ENCODE results near the gene OSBP2.
"Not testable (repeated sequence)": the region's sequence is repeated elsewhere in the genome, so short reads cannot be mapped to it uniquely, and the experiment has no call there.

The OSBP2 gene

GRCh38 chr22:30720263-30720837 lies 25.7 kb downstream of the OSBP2 start:
- no peak for DNase-seq

GRCh38 chr22:30721741-30722140 lies 27.1 kb downstream of the OSBP2 start:
- no peak for DNase-seq

- no peak for DNase-seq
Measured at GRCh38 chr22:30728826-30729225, 34.2 kb downstream of the OSBP2 start.

GRCh38 chr22:30731658-30732057 lies 37.0 kb downstream of the OSBP2 start:
- no peak for DNase-seq

GRCh38 chr22:30732426-30732825 lies 37.8 kb downstream of the OSBP2 start:
- no peak for DNase-seq

GRCh38 chr22:30733181-30733631 lies 38.5 kb downstream of the OSBP2 start:
- DNase-seq = no peak

- not testable (repeated sequence) for DNase-seq
Measured at GRCh38 chr22:30740007-30740406, 45.3 kb downstream of the OSBP2 start.

GRCh38 chr22:30740511-30740910 lies 45.8 kb downstream of the OSBP2 start:
- DNase-seq = peak; percentile 44

GRCh38 chr22:30742291-30743256 lies 47.9 kb downstream of the OSBP2 start:
- DNase-seq = no peak

GRCh38 chr22:30743257-30744020 lies 48.8 kb downstream of the OSBP2 start:
- DNase-seq = no peak

- no peak for DNase-seq
Measured at GRCh38 chr22:30744224-30744623, 49.5 kb downstream of the OSBP2 start.

GRCh38 chr22:30747493-30747892 lies 52.8 kb downstream of the OSBP2 start:
- no peak for DNase-seq

- DNase-seq = no peak
Measured at GRCh38 chr22:30749272-30749671, 54.6 kb downstream of the OSBP2 start.

- DNase-seq = no peak
Measured at GRCh38 chr22:30749849-30750248, 55.2 kb downstream of the OSBP2 start.

GRCh38 chr22:30751529-30751928 lies 56.9 kb downstream of the OSBP2 start:
- no peak for DNase-seq

- DNase-seq = no peak
Measured at GRCh38 chr22:30752771-30753170, 58.1 kb downstream of the OSBP2 start.

- DNase-seq = no peak
Measured at GRCh38 chr22:30753701-30754100, 59.0 kb downstream of the OSBP2 start.

GRCh38 chr22:30754521-30754920 lies 59.8 kb downstream of the OSBP2 start:
- DNase-seq = no peak

- DNase-seq = peak; percentile 53
Measured at GRCh38 chr22:30754971-30755758, 60.5 kb downstream of the OSBP2 start.

GRCh38 chr22:30755759-30756124 lies 61.1 kb downstream of the OSBP2 start:
- DNase-seq = no peak

GRCh38 chr22:30763815-30764673 lies 69.4 kb downstream of the OSBP2 start:
- peak; percentile 30 for DNase-seq

GRCh38 chr22:30767661-30768060 lies 73.0 kb downstream of the OSBP2 start:
- no peak for DNase-seq

Data from activated naive CD4-positive, alpha-beta T cell treated with Interleukin-2 at 50 U/mL for 16 hours (primary cell).